Prostate gland (tissue), 2 donors: Measurements from ENCODE around the gene GP2. TPM values are rescaled to one million over a fixed set of nuclear protein-coding genes. Genes with fewer than 3 reads are reported as not detected.
A peak's percentile ranks its signal among the peaks of the same experiment; 100 is the strongest.
"Not testable (repeated sequence)": the region's sequence is repeated elsewhere in the genome, so short reads cannot be mapped to it uniquely, and the experiment has no call there.

Source experiments
- DNase-seq: peaks from one replicate; pipeline ENCODE4 v3.0.0-alpha.2; 2019; ENCODE audit warnings: low spot score
- H3K27ac ChIP-seq, 2 donors: fragments of 200-600 bp; sonication (generic); 2 replicates each; pipeline ENCODE4 v1.5.1; 2017 to 2019
- H3K27me3 ChIP-seq: fragments of 200-600 bp; sonication (generic); replicated peaks from 2 replicates; pipeline ENCODE4 v1.5.1; 2019; ENCODE audit not compliant: insufficient read depth
- H3K36me3 ChIP-seq, 2 donors: fragments of 200-600 bp; sonication (generic); 1 replicate in 1 of 2; 2 replicates in 1 of 2; pipeline versions ENCODE4 v1.5.1 to v1.8.1; 2017 to 2019
- H3K4me1 ChIP-seq: fragments of 200-600 bp; sonication (generic); replicated peaks from 2 replicates; pipeline ENCODE4 v1.5.1; 2019
- H3K4me3 ChIP-seq, 2 donors: fragments of 200-600 bp; sonication (generic); 2 replicates each; pipeline ENCODE4 v1.5.1; 2017 to 2019
- H3K9me3 ChIP-seq: fragments of 200-600 bp; sonication (generic); 2 replicates; pipeline ENCODE4 v1.5.1; 2017
- POLR2A ChIP-seq: fragments of 450-650 bp; IDR thresholded peaks from one replicate; pipeline ENCODE4 v1.6.1; 2016; ENCODE audit warnings: antibody characterized with exemption, mild to moderate bottlenecking
- POLR2AphosphoS5 ChIP-seq: sonication (generic); formaldehyde crosslinking; IDR thresholded peaks from one replicate; pipeline ENCODE4 v1.6.1; 2017; ENCODE audit warnings: antibody characterized with exemption
- WGBS: methylation state at CpG from one replicate; pipeline ENCODE4 v1.1.5; 2018; 5-methylcytosine and 5-hydroxymethylcytosine counted together
- intact Hi-C: fragments of 100-400 bp; cut with DNase I; formaldehyde crosslinking; loops from one replicate; pipeline ENCODE4 v1.14.2; 2022
- total RNA-seq, 2 donors: library from RNA; depleted of rRNA; stranded (reverse); fragments of >200 nt; gene quantifications; one replicate each; pipeline ENCODE4 v1.1.0, GENCODE V29; 2016
- TF ChIP-seq, protein P1 (sequence below), 4 experiments: fragments of 200-600 bp in 2 of 4; fragments of 450-650 bp in 2 of 4; sonication (generic) in 2 of 4; IDR thresholded peaks; 1 replicate in 3 of 4; 2 replicates in 1 of 4; pipeline ENCODE4 v1.5.1; 2016 to 2019; ENCODE audit warnings: antibody characterized with exemption in 4 of 4, mild to moderate bottlenecking in 2 of 4, moderate library complexity in 2 of 4

Gene GP2
- total RNA-seq, 2 donors from 2014 or later, result 29.8 to 971 TPM

DNA sequence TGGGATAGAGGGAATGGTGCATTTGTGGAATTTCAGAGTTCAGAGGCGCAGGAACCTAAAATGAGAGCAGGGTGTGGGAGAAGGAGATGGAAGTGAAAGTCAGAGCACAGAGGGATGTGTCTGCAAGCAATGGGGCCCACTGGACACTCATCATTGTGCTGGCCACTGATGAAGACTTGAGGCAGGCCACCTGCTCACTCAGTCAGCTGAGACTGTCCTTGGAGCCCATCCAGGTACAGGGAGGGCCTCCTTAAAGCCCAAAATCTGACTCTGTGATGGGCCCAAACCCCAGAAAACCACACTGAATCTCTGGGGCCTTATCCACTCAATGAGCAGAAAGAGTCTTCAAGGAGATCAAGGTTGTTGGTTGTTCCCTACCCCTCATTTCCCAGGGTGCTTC, 5.6 kb downstream of the GP2 start:
- Histone ChIP-seq H3K27ac (no peak overlapping the region), H3K27me3 (no peaks in the 10 kb centered on the region), H3K36me3 (no peaks in the 10 kb centered on the region), H3K4me1 (peaks cover 5% of the 10 kb centered on the region), H3K9me3 (no peaks in the 10 kb centered on the region), H3K4me3 (no peak overlapping the region)
- DNase-seq, result no peak
- no peak for TF ChIP-seq POLR2AphosphoS5
- WGBS, result 92% methylated on average over 1 of the region's 1 CpG
- intact Hi-C loops, result no loop called here

DNA sequence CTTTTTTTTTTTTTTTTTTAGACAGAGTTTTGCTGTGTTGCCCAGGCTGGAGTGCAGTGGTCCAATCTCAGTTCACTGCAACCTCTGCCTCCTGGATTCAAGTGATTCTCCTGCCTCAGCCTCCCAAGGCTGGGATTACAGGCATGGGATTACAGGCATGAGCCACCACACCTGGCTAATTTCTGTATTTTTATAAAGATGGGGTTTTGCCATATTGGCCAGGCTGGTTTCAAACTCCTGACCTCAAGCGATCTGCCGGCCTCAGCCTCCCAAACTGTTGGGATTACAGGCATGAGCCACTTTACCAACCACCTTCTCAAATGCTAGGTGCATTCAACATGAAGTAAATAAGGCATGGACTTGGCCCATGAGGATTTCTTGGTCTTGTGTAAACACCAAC, 6.3 kb downstream of the GP2 start:
- H3K27me3 ChIP-seq, H3K9me3 ChIP-seq, DNase-seq, H3K27ac ChIP-seq, H3K4me3 ChIP-seq, H3K36me3 ChIP-seq, intact Hi-C loops, H3K4me1 ChIP-seq: not testable (repeated sequence)
- 92% methylated on average over 2 of the region's 2 CpGs for WGBS

DNA sequence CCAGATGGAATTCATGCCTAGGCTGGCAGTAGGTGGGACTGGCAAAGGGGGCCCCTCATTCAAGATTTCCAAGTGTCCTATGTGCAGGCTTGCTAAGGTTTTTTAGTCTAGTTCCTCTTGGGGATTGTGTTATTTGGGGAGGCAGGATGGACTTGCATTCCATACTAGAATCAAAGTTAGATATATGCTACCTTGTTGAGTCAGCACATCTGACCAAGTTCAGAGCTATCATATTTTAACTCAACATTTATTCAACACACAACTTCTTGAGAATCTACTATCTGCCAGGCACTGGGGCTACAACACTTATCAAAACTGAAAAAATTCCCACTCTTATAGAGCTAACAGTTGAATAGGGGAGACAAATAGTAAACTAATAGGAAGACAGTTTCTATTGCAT, 6.7 kb downstream of the GP2 start:
- Histone ChIP-seq H3K9me3 (no peaks in the 10 kb centered on the region), H3K27me3 (no peaks in the 10 kb centered on the region), H3K4me1 (peaks cover 5% of the 10 kb centered on the region), H3K4me3 (no peak overlapping the region), H3K36me3 (no peaks in the 10 kb centered on the region), H3K27ac (no peak overlapping the region)
- no peak for TF ChIP-seq POLR2A
- no peak for TF ChIP-seq POLR2AphosphoS5
- TF ChIP-seq, protein P1, sequence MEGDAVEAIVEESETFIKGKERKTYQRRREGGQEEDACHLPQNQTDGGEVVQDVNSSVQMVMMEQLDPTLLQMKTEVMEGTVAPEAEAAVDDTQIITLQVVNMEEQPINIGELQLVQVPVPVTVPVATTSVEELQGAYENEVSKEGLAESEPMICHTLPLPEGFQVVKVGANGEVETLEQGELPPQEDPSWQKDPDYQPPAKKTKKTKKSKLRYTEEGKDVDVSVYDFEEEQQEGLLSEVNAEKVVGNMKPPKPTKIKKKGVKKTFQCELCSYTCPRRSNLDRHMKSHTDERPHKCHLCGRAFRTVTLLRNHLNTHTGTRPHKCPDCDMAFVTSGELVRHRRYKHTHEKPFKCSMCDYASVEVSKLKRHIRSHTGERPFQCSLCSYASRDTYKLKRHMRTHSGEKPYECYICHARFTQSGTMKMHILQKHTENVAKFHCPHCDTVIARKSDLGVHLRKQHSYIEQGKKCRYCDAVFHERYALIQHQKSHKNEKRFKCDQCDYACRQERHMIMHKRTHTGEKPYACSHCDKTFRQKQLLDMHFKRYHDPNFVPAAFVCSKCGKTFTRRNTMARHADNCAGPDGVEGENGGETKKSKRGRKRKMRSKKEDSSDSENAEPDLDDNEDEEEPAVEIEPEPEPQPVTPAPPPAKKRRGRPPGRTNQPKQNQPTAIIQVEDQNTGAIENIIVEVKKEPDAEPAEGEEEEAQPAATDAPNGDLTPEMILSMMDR (IDR thresholded peaks at IDR 0.05), result no peak
- DNase-seq, result no peak
- intact Hi-C loops, result no loop called here

DNA sequence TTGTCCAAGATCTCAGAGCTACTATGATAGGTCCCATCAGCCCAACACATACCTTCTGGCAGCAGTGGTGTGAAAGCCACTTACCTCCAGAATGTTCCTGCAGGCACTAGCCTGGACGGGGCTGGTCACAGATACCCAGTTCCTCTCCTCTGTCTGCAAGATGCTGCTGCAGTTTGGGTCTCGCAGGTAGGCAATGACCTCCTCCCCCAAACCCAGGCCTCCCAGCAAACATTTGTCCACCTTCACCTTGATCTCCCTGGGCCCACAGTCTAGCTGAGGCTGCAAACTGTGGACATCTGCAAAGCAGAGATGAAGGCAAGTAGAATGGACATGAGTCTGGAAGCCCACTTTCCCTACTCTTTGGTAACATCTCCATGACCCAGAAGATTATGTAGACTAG, 7.1 kb downstream of the GP2 start:
- Histone ChIP-seq H3K36me3 (no peaks in the 10 kb centered on the region), H3K4me1 (peaks cover 5% of the 10 kb centered on the region), H3K27me3 (no peaks in the 10 kb centered on the region), H3K4me3 (no peak overlapping the region), H3K9me3 (no peaks in the 10 kb centered on the region), H3K27ac (no peak overlapping the region)
- intact Hi-C loops, result no loop called here
- no peak for TF ChIP-seq POLR2A
- 95% methylated on average over 2 of the region's 2 CpGs for WGBS
- no peak for DNase-seq

DNA sequence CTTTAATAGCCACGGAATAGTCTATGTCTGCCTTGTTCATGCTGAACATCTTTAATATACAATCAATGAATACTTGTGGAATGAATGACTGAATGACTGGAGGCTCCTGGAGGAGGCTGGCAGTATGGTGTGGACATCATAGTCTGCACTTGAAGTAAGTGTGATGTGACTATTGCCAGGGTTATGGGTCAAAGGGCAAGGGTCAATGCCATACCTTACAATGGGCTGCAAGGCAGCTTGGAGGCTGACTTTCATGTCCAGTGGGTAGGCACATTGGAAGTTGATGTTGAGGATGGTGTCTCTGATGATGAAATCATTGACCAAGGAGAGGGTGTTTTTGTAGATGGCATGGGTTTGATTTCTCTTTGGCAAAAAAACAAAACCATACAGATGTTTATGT, 7.9 kb downstream of the GP2 start:
- Histone ChIP-seq H3K27ac (no peak overlapping the region), H3K27me3 (no peaks in the 10 kb centered on the region), H3K4me1 (no peaks in the 10 kb centered on the region), H3K4me3 (no peak overlapping the region), H3K9me3 (no peaks in the 10 kb centered on the region), H3K36me3 (no peaks in the 10 kb centered on the region)
- no peak for DNase-seq
- TF ChIP-seq, protein P1 (IDR thresholded peaks at IDR 0.05), result no peak
- TF ChIP-seq POLR2A (no peak), POLR2AphosphoS5 (no peak)
- intact Hi-C loops, result no loop called here
- 92% methylated on average over 1 of the region's 1 CpG for WGBS

DNA sequence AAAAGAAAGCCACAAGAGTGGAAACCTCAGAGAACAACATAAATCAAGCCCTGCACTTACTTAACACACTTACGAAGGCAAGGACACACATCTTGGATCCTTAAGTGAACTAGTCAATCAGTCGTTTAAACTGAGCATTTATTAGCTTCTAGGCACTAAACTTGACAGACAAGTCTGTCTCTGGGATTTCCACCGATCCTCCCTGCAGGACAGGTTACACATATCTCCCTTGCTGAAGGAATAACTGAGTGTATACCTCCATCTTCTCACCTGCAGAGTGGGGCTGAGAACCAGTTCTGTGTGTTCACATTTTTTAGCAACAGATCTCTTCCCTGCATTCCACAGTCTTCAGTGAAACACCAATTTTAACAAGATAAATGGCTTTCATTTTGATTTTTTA, 8.9 kb downstream of the GP2 start:
- TF ChIP-seq, protein P1 (IDR thresholded peaks at IDR 0.05), result no peak
- TF ChIP-seq POLR2A (no peak), POLR2AphosphoS5 (peak; percentile 55)
- Histone ChIP-seq H3K27me3 (no peaks in the 10 kb centered on the region), H3K27ac (no peak overlapping the region), H3K9me3 (no peaks in the 10 kb centered on the region), H3K4me3 (no peak overlapping the region), H3K4me1 (no peaks in the 10 kb centered on the region), H3K36me3 (no peaks in the 10 kb centered on the region)
- DNase-seq, result peak; percentile 38
- intact Hi-C loops, result no loop called here
- WGBS, result 9% methylated on average over 3 of the region's 3 CpGs
